ENCODE data around the gene DOCK4.

DNA sequence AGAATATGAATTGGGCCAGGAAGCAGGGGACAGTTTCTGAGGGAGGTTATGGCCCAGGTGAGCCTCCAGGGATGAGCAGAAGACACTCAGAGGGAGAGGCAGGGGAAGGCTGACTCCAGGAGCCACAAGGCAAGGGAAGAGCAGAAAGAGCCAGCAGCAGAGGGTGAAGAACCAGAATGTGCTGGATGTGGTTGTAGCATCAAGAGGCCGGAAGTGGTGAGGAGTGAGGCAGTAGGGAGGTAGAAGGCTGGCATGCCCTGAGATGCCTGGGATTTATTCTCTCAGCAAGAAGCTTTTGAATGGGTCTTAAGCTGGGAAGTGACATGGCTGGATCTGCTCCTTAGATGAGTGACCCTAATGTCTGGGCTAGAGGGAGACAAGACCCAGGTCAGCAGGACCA is 311.7 kb downstream of the DOCK4 start:
- no peak for TF ChIP-seq CTCF (IDR thresholded peaks at IDR 0.05; ENCODE audit: insufficient read depth, low read length)
- no peak for TF ChIP-seq POLR2AphosphoS5 (IDR thresholded peaks at IDR 0.05; ENCODE audit: low read depth)
- TF ChIP-seq SPI1 (IDR thresholded peaks at IDR 0.05; ENCODE audit: borderline replicate concordance, low read depth): no peak
- no peak for TF ChIP-seq GABPA (IDR thresholded peaks at IDR 0.05; ENCODE audit: low read depth)
- TF ChIP-seq REST (IDR thresholded peaks at IDR 0.05; ENCODE audit: insufficient replicate concordance, low read depth): no peak
